ENCODE measurements around the gene ZNF225.

The ZNF225 gene

GRCh38 chr19:44176590-44176989, 63.4 kb downstream of the ZNF225 start:
- TF ChIP-seq, protein P1, sequence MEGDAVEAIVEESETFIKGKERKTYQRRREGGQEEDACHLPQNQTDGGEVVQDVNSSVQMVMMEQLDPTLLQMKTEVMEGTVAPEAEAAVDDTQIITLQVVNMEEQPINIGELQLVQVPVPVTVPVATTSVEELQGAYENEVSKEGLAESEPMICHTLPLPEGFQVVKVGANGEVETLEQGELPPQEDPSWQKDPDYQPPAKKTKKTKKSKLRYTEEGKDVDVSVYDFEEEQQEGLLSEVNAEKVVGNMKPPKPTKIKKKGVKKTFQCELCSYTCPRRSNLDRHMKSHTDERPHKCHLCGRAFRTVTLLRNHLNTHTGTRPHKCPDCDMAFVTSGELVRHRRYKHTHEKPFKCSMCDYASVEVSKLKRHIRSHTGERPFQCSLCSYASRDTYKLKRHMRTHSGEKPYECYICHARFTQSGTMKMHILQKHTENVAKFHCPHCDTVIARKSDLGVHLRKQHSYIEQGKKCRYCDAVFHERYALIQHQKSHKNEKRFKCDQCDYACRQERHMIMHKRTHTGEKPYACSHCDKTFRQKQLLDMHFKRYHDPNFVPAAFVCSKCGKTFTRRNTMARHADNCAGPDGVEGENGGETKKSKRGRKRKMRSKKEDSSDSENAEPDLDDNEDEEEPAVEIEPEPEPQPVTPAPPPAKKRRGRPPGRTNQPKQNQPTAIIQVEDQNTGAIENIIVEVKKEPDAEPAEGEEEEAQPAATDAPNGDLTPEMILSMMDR (IDR thresholded peaks at IDR 0.05; ENCODE audit: poor library complexity, severe bottlenecking) = no peak
- Histone ChIP-seq H3K27ac (ENCODE audit: poor library complexity, severe bottlenecking) (no peak overlapping the region), H3K4me1 (ENCODE audit: insufficient read depth, poor library complexity, severe bottlenecking) (no peaks in the 10 kb centered on the region), H3K27me3 (ENCODE audit: insufficient read depth, poor library complexity, severe bottlenecking) (no peaks in the 10 kb centered on the region), H3K36me3 (ENCODE audit: low read depth) (peaks cover 54% of the 10 kb centered on the region), H3K4me3 (ENCODE audit: severe bottlenecking) (no peak overlapping the region), H3K9me3 (ENCODE audit: severe bottlenecking) (peaks cover 12% of the 10 kb centered on the region)
- ATAC-seq (ENCODE audit: low read depth) = no peak
- no peak for DNase-seq (ENCODE audit: low spot score)

DNA sequence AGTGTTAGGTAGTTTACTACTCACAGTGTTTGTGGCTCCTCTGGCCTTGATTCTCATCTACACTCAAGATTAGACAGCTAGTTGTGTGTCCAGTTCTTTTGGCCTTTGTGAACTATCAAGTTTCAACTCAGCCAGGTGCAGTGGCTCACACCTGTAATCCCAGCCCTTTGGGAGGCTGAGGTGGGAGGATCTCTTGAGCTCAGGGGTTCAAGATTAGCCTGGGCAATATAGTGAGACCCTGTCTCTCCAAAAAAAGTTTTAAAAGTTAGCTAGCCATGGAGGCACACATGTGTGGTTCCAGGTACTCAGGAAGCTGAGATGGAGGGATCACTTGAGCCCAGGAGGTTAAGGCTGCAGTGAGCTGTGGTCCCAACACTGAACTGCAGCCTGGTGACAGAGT, 67.8 kb downstream of the ZNF225 start:
- Histone ChIP-seq H3K27ac (ENCODE audit: poor library complexity, severe bottlenecking) (no peak overlapping the region), H3K27me3 (ENCODE audit: insufficient read depth, poor library complexity, severe bottlenecking) (no peaks in the 10 kb centered on the region), H3K36me3 (ENCODE audit: low read depth) (peaks cover 10% of the 10 kb centered on the region), H3K4me1 (ENCODE audit: insufficient read depth, poor library complexity, severe bottlenecking) (no peaks in the 10 kb centered on the region), H3K4me3 (ENCODE audit: severe bottlenecking) (no peak overlapping the region), H3K9me3 (ENCODE audit: severe bottlenecking) (peaks cover 9% of the 10 kb centered on the region)
- no peak for ATAC-seq (ENCODE audit: low read depth)
- TF ChIP-seq, protein P1 (IDR thresholded peaks at IDR 0.05; ENCODE audit: poor library complexity, severe bottlenecking) = no peak
- DNase-seq (ENCODE audit: low spot score) = no peak

GRCh38 chr19:44182145-44182544, 68.9 kb downstream of the ZNF225 start:
- Histone ChIP-seq H3K4me1 (ENCODE audit: insufficient read depth, poor library complexity, severe bottlenecking) (no peaks in the 10 kb centered on the region), H3K27ac (ENCODE audit: poor library complexity, severe bottlenecking) (no peak overlapping the region), H3K27me3 (ENCODE audit: insufficient read depth, poor library complexity, severe bottlenecking) (no peaks in the 10 kb centered on the region), H3K4me3 (ENCODE audit: severe bottlenecking) (no peak overlapping the region), H3K9me3 (ENCODE audit: severe bottlenecking) (peaks cover 4% of the 10 kb centered on the region), H3K36me3 (ENCODE audit: low read depth) (no peaks in the 10 kb centered on the region)
- TF ChIP-seq, protein P1 (IDR thresholded peaks at IDR 0.05; ENCODE audit: poor library complexity, severe bottlenecking) = no peak
- ATAC-seq (ENCODE audit: low read depth) (no peak), DNase-seq (ENCODE audit: low spot score) (no peak)

Measured in RWPE2 (cell line).